Pancreas (tissue), 10 donors: ENCODE results near the gene RETREG2. TPM values are rescaled to one million over a fixed set of nuclear protein-coding genes. Genes with fewer than 3 reads are reported as not detected.

Source experiments
- ATAC-seq, 4 donors: fragments of 200-7000 bp; cut with Tn5 transposase; one replicate each; pipeline versions ENCODE4 v1.8.0 to v1.9.1; 2020; ENCODE audit warnings: mild to moderate bottlenecking in 4 of 4, moderate library complexity in 4 of 4
- DNase-seq, 6 donors: peaks; one replicate each; pipeline ENCODE4 v3.0.0-alpha.2; 2020
- FAIRE-seq: peaks from 2 replicates; lab custom pipeline; 2012; peaks lifted over from hg19 to GRCh38; lab: Jason Lieb, UNC
- H3K27ac ChIP-seq, 4 donors: fragments of 200-600 bp; sonication (generic); 1 replicate in 3 of 4; 2 replicates in 1 of 4; pipeline versions ENCODE4 v1.5.0 to v1.8.0; 2020
- H3K27me3 ChIP-seq, 4 donors: fragments of 200-600 bp; one replicate each; pipeline ENCODE4 v1.8.0; 2021
- H3K36me3 ChIP-seq, 3 donors: fragments of 200-600 bp; sonication (generic) in 1 of 3; one replicate each; pipeline versions ENCODE4 v1.5.0 to v1.8.0; 2020 to 2021
- H3K4me1 ChIP-seq, 3 donors: fragments of 200-600 bp; one replicate each; pipeline ENCODE4 v1.8.0; 2021
- H3K4me3 ChIP-seq, 4 donors: fragments of 200-600 bp; sonication (generic) in 2 of 4; one replicate each; pipeline versions ENCODE4 v1.5.0 to v1.8.0; 2020 to 2021
- H3K9me3 ChIP-seq, 4 donors: fragments of 200-600 bp; one replicate each; pipeline ENCODE4 v1.8.0; 2021
- CTCF ChIP-seq, 4 donors: fragments of 200-600 bp; sonication (generic) in 3 of 4; IDR thresholded peaks; one replicate each; pipeline versions ENCODE4 v1.5.0 to v1.8.0; 2021; ENCODE audit warnings: antibody characterized with exemption in 4 of 4
- WGBS, 2 donors: extraction: QIAGEN DNeasy Blood & Tissue Kit; methylation state at CpG; one replicate each; pipeline ENCODE4 v1.1.7; 2013; 5-methylcytosine and 5-hydroxymethylcytosine counted together
- intact Hi-C, 3 donors: fragments of 100-400 bp; cut with DNase I; formaldehyde crosslinking; loops; one replicate each; pipeline versions ENCODE4 v1.11.1 to v1.14.2; 2022
- polyA plus RNA-seq, 2 donors: library from polyadenylated mRNA; stranded (reverse); fragments of 200-250 nt; gene quantifications; one replicate each; pipeline ENCODE4 v1.2.3, GENCODE V29; 2013
- total RNA-seq, 6 donors: library from RNA; stranded (reverse); fragmentation: NEBNext Ultra II Directional in 4 of 6; extraction: Animal tissue kit (Norgen Biotek cat#: 25700) in 4 of 6; gene quantifications; one replicate each; pipeline versions ENCODE4 v1.2.1 to v1.2.4, GENCODE V29; 2021 to 2023
- donor health status: healthy with polysubstance abuse.
- donor health status: DM: no; HTN: no; CAD: no; lungs with moderate emphysema.
- donor health status: DM: no; HTN: no; CAD: no.
- donor health status: control.
- donor health status: control.
- donor health status: Bipolar disorder and iron deficiency.
- donor health status: DM: yes; HTN: yes; CAD: no.
- donor health status: DM: no; HTN: no; CAD: no.
- donor health status: DM: no; HTN: no; CAD: no.
- donor health status: DM: yes; HTN: yes; CAD: no.

Gene RETREG2
- 10 to 100 TPM; 38.7 to 59.4 (median 46.2) TPM for total RNA-seq
- 10 to 100 TPM; 31.6 to 59.0 TPM for polyA plus RNA-seq

- Histone ChIP-seq H3K27ac (peak within 1 kb of the TSS; percentile 88 to 99 (median 94)), H3K9me3 (no peaks in the 10 kb centered on the region), H3K36me3 (peaks cover 0 to 46% (median 15%) of the 10 kb centered on the region in 3 donors), H3K4me3 (peak within 1 kb of the TSS; percentile 90 to 97 (median 94)), H3K27me3 (no peaks in the 10 kb centered on the region), H3K4me1 (peaks cover 15 to 19% (median 17%) of the 10 kb centered on the region in 3 donors)
- FAIRE-seq (no peak), DNase-seq (peak; percentile 79 to 93 (median 88)), ATAC-seq (peak; percentile 78 to 86 (median 78))
- intact Hi-C loops: no loop called here
- TF ChIP-seq CTCF (IDR thresholded peaks at IDR 0.05): no peak
- WGBS, 2 donors: 0% methylated on average over 65 to 67 of the region's 67 CpGs
Measured at GRCh38 chr2:219177552-219178376, at the start of gene RETREG2. RETREG2 (plus strand) TSS chr2:219178275; CDS start chr2:219178353, 78 bp downstream.

- DNase-seq (no peak), FAIRE-seq (no peak), ATAC-seq (no peak)
- Histone ChIP-seq H3K9me3 (no peaks in the 10 kb centered on the region), H3K36me3 (no peaks in the 10 kb centered on the region), H3K4me1 (peaks cover 0 to 40% (median 17%) of the 10 kb centered on the region in 3 donors), H3K27ac (no peak overlapping the region), H3K4me3 (no peak overlapping the region), H3K27me3 (no peaks in the 10 kb centered on the region)
- 89% methylated on average over 7 of the region's 7 CpGs for WGBS, 2 donors
- no peak for TF ChIP-seq CTCF (IDR thresholded peaks at IDR 0.05)
- intact Hi-C loops: no loop called here
Measured at GRCh38 chr2:219128396-219128795, 49.7 kb upstream of the RETREG2 start.

- H3K27me3 ChIP-seq: no peaks in the 10 kb centered on the region
- intact Hi-C loops: no loop called here
- no peaks in the 10 kb centered on the region for H3K9me3 ChIP-seq
- ATAC-seq (no peak), FAIRE-seq (no peak), DNase-seq (no peak)
- H3K4me1 ChIP-seq: peaks cover 0 to 36% (median 16%) of the 10 kb centered on the region in 3 donors
- no peak overlapping the region for H3K4me3 ChIP-seq
- WGBS, 2 donors: 97 to 98% methylated on average over 16 of the region's 16 CpGs
- H3K36me3 ChIP-seq: no peaks in the 10 kb centered on the region
- TF ChIP-seq CTCF (IDR thresholded peaks at IDR 0.05): no peak
- no peak overlapping the region for H3K27ac ChIP-seq
Measured at GRCh38 chr2:219129589-219129988, 48.5 kb upstream of the RETREG2 start.

GRCh38 chr2:219131327-219131726 is 46.7 kb upstream of the RETREG2 start:
- ATAC-seq (no peak), FAIRE-seq (no peak)
- TF ChIP-seq CTCF (IDR thresholded peaks at IDR 0.05): no peak

GRCh38 chr2:219131744-219132143 is 46.3 kb upstream of the RETREG2 start:
- FAIRE-seq (no peak), ATAC-seq (no peak), DNase-seq (no peak)
- no peak overlapping the region for H3K4me3 ChIP-seq
- H3K9me3 ChIP-seq: no peaks in the 10 kb centered on the region
- no peak overlapping the region for H3K27ac ChIP-seq
- no peaks in the 10 kb centered on the region for H3K36me3 ChIP-seq
- peaks cover 0 to 15% (median 12%) of the 10 kb centered on the region in 3 donors for H3K4me1 ChIP-seq
- intact Hi-C loops: no loop called here
- WGBS, 2 donors: 70 to 71% methylated on average over 4 of the region's 4 CpGs
- TF ChIP-seq CTCF (IDR thresholded peaks at IDR 0.05): no peak
- H3K27me3 ChIP-seq: no peaks in the 10 kb centered on the region

More at GRCh38 chr2:219131327-219131726, 46.7 kb upstream of the RETREG2 start:
- Histone ChIP-seq H3K27me3 (no peaks in the 10 kb centered on the region), H3K4me1 (peaks cover 0 to 20% (median 13%) of the 10 kb centered on the region in 3 donors), H3K27ac (no peak overlapping the region), H3K4me3 (no peak overlapping the region), H3K9me3 (no peaks in the 10 kb centered on the region), H3K36me3 (no peaks in the 10 kb centered on the region)
- DNase-seq: no peak
- intact Hi-C loops: no loop called here
- 65% methylated on average over 3 of the region's 3 CpGs for WGBS, 2 donors
